GM18505 (cell line): ENCODE measurements around the gene UBE2L6.
A peak's percentile ranks its signal among the peaks of the same experiment; 100 is the strongest.

Experiments
- ATAC-seq: cut with Tn5 transposase; IDR thresholded peaks from one replicate; pipeline ENCODE4 v1.9.1; 2021; ENCODE audit not compliant: unreplicated experiment
- POLR2A ChIP-seq: IDR thresholded peaks from 4 replicates; pipeline ENCODE4 v1.6.1; 2011; ENCODE audit warnings: borderline replicate concordance; ENCODE audit not compliant: insufficient read depth, insufficient read length; ENCODE audit errors: extremely low read depth

Gene UBE2L6

DNA sequence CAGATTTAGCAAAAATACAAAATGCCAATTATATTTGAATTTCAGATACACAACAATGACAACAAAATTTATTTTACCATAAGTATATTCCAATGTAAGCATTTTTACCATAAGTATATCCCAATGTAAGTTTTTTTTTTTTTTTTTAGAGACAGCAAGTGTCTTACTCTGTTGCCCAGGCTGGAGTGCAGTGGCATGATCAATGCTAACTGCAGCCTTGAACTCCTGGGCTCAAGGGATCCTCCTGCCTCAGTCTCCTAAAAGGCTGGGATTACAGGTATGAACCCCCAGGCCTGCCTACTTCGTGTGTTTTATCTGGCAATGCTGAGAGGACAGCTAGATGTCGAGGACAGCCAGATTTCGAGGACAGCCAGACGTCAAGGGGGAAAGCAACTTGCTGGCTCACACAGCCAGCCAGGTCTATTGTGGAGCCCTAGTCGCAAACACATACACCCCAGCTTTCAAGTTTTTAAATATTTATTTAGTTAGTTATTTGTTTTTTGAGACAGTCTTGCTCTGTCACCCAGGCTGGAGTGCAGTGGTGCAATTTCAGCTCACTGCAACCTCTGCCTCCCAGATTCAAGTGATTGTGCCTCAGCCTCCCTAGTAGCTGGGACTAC, 28.9 kb upstream of the UBE2L6 start:
- ATAC-seq, result no peak
- TF ChIP-seq POLR2A, result no peak

DNA sequence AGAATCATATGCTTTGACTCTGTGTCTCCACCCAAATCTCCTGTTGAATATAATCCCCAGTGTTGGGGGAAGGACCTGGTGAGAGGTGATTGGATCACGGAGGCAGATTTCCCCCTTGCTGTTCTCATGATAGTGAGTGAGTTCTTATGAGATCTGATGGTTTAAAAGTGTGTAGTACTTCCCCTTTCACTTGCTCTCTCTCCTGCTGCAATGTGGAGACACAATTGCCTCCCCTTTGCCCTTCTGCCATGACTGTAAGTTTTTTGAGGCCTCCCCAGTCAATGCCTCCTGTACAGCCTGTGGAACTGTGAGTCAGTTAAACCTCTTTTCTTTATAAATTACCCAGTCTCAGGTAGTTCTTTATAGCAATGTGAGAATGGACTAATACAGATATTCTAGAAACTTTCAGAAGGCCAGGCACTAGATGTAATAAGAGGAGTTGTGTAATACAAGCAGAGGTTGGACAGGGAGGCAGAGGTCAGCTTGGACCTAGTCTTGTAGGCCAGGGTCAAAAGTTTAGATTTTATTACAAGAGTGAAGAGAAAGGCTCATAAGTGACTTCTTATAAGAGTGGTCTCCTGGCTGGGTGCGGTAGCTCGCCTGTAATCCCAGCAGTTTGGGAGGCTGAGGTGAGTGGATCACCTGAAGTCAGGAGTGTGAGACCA, 20.7 kb upstream of the UBE2L6 start:
- ATAC-seq, result no peak
- TF ChIP-seq POLR2A, result no peak

DNA sequence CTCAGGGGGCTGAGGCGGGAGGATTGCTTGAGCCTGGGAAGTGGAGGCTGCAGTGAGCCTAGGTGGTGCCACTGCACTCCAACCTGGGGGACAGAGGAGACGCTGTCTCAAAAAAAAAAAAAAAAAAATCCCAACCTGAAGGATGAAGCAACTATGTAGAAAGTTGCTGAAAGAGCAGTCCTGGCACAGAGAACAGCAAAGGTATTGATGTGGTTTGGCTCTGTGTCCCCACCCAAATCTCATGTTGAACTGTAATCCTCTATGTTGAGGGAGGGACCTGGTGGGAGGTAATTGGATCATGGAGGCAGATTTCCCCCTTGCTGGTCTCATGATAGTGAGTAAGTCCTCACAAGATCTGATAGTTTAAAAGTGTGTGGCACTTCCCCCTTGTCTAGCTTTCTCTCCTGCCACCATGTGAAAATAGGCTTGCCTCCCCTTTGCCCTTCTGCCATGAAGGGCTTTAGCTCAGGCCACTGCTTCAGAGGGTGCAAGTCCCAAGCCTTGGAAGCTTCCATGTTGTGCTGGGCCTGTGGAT, 19.3 kb upstream of the UBE2L6 start:
- TF ChIP-seq POLR2A, result no peak
- ATAC-seq, result no peak

DNA sequence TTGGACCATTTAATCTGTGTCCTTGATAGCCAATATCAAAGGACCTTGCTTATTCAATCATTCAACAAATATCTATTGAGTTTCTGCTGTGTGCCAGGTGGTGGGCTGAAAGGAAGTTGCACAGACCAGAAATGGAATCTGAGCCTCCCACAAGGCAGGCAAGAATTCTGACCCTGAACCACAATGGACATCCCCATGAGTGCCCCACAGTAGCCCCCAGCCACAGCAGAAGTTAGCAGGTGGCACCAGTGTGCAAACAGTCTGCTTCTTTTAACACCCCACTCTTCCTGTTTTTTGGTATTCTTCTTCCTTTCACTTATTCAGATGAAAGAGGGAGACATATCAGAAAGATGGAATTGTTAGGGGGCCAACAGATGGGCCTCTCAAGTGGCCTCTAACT, 17.8 kb upstream of the UBE2L6 start:
- no peak for TF ChIP-seq POLR2A
- ATAC-seq, result no peak

DNA sequence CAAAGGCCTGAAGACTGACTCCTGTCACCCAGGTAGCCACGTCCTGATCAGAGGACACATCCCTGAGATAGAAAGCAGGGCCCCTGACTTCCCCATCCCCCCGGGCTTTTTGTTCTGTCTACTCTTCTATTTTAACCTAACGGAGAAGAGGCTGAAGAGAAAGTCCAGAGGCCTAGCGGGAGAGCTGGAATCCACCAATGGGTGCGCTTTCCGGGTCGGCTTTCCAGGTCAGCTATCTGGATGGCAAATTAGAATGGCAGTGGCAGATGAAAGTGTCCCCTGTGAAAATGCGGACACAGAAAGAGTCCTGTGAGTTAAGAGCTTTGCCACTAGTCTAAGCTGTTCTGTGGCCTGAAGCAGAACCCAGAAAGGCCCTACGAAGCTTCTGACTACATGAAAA, 16.9 kb upstream of the UBE2L6 start:
- no peak for ATAC-seq
- TF ChIP-seq POLR2A, result no peak

DNA sequence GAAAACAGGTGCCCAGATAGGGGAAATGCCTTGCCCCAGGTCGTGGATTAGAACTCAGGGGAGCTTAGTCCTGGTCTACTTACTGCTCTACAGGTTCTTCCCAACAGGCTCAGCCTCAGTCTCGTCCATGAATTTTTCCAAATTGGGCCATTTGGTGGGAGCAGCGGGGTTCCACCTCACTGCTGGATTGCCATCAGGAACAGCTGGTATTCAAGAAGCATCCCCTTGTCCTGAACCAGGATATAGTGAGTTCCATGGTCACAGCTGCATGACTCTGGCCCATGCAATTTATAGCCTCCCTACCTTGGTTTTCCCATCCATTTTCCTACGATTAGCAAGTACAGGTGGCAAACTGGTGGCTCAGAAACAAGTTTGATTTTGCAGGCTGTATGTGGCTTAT, 6.6 kb upstream of the UBE2L6 start:
- no peak for TF ChIP-seq POLR2A
- ATAC-seq, result no peak

DNA sequence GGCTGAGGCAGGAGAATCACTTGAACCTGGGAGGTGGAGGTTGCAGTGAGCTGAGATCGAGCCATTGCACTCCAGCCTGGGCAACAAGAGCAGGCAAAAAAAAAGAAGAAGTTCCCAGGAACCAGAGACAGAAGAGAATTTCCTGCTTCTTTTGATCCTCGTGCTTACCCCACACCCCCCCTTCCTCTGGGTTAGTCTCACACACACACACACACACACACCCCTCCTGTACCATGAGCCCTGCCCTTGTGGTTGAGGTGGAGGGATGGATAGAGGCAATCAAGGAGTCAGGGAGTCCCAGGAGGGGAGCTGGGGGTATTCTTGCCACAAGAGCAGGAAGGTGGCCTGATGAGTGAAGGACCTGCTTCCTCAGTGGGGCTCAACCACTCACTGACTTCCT, 4.1 kb upstream of the UBE2L6 start:
- no peak for ATAC-seq

DNA sequence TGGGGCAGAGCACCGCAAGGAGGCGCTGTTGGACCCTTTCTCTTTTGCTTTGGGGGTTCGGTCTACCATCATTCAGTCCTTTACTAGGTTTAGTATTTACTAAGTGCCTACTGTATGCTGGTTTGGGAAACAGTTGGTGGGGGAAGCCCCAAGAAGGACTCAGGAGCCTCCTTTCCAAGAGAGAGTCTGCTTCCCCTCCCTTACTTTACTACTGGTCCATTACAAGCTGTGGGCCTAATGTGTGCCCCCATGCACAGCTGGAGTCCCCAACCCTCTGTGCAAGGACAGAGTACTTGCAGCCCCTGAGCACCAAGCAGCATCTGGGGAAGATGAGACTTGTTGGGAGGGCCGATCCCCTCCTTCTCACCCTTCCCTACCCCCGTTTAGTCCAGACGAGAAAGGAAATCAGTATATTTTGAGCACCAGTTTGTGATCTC, 876 bp upstream of the UBE2L6 start:
- TF ChIP-seq POLR2A, result no peak
- ATAC-seq, result peak; percentile 7

More for the DNA sequence above, 4.1 kb upstream of the UBE2L6 start:
- TF ChIP-seq POLR2A, result no peak

DNA sequence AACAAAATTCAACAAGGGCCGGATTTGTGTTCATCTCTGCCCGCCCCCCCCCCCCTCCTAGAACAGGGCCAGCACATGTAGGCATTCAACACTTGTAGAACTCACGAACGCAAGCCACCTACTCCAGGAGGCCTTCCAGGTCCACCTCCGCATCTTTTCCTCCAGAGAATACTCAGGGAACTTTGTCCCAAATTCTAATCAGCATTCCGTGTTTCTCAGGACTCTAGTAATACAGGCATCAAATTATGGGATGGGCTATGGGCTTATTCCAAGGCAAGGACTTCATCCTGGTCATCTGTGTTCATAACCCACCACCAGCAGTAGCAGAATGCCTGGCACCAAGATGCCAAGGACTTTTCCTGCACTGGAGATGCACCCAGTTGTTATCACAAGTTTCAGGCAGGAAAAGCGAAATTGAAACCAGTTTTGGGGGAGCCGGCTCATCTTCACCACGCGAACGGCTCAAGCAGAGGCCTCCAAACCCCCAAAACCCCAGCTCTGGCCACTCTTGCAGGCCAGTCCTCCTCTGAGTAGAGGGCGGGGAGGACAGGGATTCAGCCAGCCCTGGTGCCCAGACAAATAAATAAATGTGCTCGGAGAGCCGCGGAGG, 462 bp downstream of the UBE2L6 start:
- ATAC-seq, result peak; percentile 1
- TF ChIP-seq POLR2A, result no peak

DNA sequence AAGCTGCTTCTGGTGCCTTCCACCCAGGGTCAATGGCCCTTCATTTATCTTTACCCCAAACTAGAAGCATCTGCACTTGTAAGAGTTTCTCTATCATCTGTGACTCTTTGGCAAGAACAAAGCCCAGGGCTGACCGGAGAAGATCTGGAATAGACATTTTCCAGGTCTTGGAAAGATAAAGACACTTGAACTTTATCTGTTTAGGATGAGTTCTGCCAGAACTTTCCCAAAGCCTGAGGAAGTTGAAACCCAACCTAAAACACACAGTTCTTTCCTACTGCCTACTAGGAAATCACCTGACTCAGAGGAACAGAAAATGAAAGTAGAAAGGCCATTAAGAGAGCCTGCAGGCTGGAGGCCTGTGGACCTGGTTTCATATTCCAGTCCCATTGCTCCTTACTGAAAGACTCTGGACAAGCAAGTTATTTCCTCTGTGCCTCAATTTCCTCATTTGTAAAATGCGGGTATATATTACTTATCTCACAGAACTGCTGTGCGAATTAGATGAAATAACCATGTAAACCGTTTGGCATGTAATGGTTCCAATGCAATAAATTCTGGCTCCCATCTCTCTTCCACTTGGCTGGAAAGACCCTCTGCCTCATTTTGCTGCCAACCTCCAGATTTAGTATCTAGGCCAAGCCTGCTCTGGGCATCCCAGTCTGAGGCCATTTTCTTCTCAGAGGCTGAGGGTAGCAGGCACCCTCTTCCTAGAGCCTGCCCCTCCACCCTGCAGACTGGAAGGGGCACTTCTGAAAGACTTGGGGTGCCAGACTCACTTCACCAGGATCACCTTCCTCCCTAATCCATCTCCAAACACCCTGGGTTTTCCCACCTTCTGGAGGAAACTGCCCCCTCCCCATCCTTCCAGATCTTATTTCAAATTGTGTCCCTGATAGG, 1.2 kb downstream of the UBE2L6 start:
- peak; percentile 60 for TF ChIP-seq POLR2A
- ATAC-seq, result peak; percentile 56

DNA sequence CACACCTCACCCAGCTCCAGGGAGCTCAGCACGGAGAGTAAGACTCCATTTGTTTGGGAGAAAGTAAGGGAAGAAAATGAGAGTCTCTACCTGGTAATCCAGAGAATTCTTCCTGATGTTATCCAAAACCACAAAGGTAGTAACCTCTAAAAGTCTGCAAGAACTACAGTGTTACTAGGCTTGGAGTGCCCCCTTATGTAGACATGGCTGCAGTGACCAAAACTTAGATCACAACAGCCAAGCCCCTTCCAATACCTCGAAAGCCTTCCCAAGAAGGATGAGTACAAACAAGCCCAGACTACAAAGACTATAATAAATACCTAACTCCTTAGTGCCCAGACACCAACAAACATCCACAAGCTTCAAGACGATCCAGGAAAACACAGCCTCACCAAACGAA, 4.9 kb downstream of the UBE2L6 start:
- ATAC-seq, result no peak
- no peak for TF ChIP-seq POLR2A

DNA sequence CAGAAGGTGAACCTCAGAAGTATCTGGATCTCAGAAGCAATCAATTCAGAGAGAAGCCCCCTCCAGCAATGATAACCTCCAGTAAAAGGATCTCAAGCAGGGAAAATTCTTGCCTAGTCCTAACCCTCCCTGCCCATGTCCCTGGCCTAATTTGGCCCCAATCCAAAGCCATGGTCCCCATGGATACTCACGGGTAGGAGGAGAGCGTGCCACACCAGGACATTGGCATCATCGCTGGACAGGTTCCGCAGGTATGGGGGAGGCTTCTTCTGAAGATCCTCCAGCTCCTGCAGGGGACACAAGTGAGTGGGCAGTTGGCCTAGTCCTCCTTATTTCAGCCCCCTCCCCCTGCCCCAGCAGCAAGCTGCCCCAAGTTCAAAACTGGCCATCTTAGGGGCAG, 7.3 kb downstream of the UBE2L6 start:
- TF ChIP-seq POLR2A, result no peak
- no peak for ATAC-seq

DNA sequence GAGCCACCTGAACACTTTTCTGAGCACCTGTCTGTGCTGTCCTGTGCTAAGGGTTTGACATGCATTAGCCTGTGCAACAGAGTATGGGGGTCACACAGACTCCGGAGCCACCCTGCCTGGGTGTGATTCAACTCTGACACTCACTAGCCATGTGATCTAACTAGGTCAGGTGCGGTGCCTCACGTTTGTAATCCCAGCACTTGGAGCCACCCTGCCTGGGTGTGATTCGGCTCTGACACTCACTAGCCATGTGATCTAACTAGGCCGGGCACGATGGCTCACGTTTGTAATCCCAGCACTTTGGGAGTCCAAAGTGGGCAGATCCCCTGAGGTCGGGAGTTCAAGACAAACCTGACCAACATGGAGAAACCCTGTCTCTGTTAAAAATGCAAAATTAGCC, 11.4 kb downstream of the UBE2L6 start:
- TF ChIP-seq POLR2A, result no peak
- ATAC-seq, result no peak
